HG02943 (cell line): ENCODE data around the gene PNPLA1.

Source experiments
- ATAC-seq: cut with Tn5 transposase; IDR thresholded peaks from one replicate; pipeline ENCODE4 v1.9.1; 2021; ENCODE audit warnings: mild to moderate bottlenecking, low read depth, moderate library complexity; ENCODE audit not compliant: unreplicated experiment

Gene PNPLA1

GRCh38 chr6:36284359-36284758 is 14.5 kb downstream of the PNPLA1 start:
- ATAC-seq: no peak

GRCh38 chr6:36285187-36285671 is 15.4 kb downstream of the PNPLA1 start:
- ATAC-seq: no peak

GRCh38 chr6:36285797-36286196 is 15.9 kb downstream of the PNPLA1 start:
- no peak for ATAC-seq

- no peak for ATAC-seq
These were observed 17.0 kb downstream of the PNPLA1 start for GRCh38 chr6:36286858-36287257.

GRCh38 chr6:36289281-36289878 is 19.5 kb downstream of the PNPLA1 start:
- ATAC-seq: no peak

GRCh38 chr6:36290668-36291620 is 21.1 kb downstream of the PNPLA1 start:
- ATAC-seq: no peak

- no peak for ATAC-seq
These were observed 22.3 kb downstream of the PNPLA1 start for GRCh38 chr6:36292170-36292569.

- no peak for ATAC-seq
These were observed 26.4 kb downstream of the PNPLA1 start for GRCh38 chr6:36296240-36296639.

- ATAC-seq: no peak
These were observed 27.2 kb downstream of the PNPLA1 start for GRCh38 chr6:36297051-36297450.

GRCh38 chr6:36297511-36297910 is 27.7 kb downstream of the PNPLA1 start:
- ATAC-seq: no peak

GRCh38 chr6:36298027-36298426 is 28.2 kb downstream of the PNPLA1 start:
- no peak for ATAC-seq

- ATAC-seq: no peak
These were observed 31.3 kb downstream of the PNPLA1 start for GRCh38 chr6:36301085-36301658.

- no peak for ATAC-seq
These were observed 31.9 kb downstream of the PNPLA1 start for GRCh38 chr6:36301781-36302180.

- ATAC-seq: no peak
These were observed 32.5 kb downstream of the PNPLA1 start for GRCh38 chr6:36302227-36302976.

- no peak for ATAC-seq
These were observed 36.0 kb downstream of the PNPLA1 start for GRCh38 chr6:36305885-36306284.

- ATAC-seq: no peak
These were observed 36.5 kb downstream of the PNPLA1 start for GRCh38 chr6:36306375-36306774.

GRCh38 chr6:36308514-36308913 is 38.7 kb downstream of the PNPLA1 start:
- ATAC-seq: no peak

GRCh38 chr6:36309203-36309602 is 39.3 kb downstream of the PNPLA1 start:
- ATAC-seq: no peak

- no peak for ATAC-seq
These were observed 40.0 kb downstream of the PNPLA1 start for GRCh38 chr6:36309900-36310299.

- ATAC-seq: no peak
These were observed 43.2 kb downstream of the PNPLA1 start for GRCh38 chr6:36312854-36313648.
